ENCODE data around the gene ETS1.
"Not testable (repeated sequence)": the region's sequence is repeated elsewhere in the genome, so short reads cannot be mapped to it uniquely, and the experiment has no call there.

ETS1 gene

GRCh38 chr11:128453444-128454336 lies 133.7 kb downstream of the ETS1 start:
- no peak for DNase-seq (ENCODE audit: low read depth)
- no peak for TF ChIP-seq CTCF (IDR thresholded peaks at IDR 0.05; ENCODE audit: low read depth, low read length)
- TF ChIP-seq MAX (IDR thresholded peaks at IDR 0.05; ENCODE audit: low read depth, low read length) = no peak
- no peak for TF ChIP-seq POLR2A (IDR thresholded peaks at IDR 0.05; ENCODE audit: extremely low read depth, insufficient read length)
- no peak for TF ChIP-seq MYC (IDR thresholded peaks at IDR 0.05; ENCODE audit: low read depth, low read length)
- no peak overlapping the region for H3K4me3 ChIP-seq (ENCODE audit: low read depth, low read length)

- no peak for TF ChIP-seq MAX (IDR thresholded peaks at IDR 0.05; ENCODE audit: low read depth, low read length)
- no peak for TF ChIP-seq CTCF (IDR thresholded peaks at IDR 0.05; ENCODE audit: low read depth, low read length)
- no peak for TF ChIP-seq POLR2A (IDR thresholded peaks at IDR 0.05; ENCODE audit: extremely low read depth, insufficient read length)
- no peak for TF ChIP-seq MYC (IDR thresholded peaks at IDR 0.05; ENCODE audit: low read depth, low read length)
- DNase-seq (ENCODE audit: low read depth) = no peak
- no peak overlapping the region for H3K4me3 ChIP-seq (ENCODE audit: low read depth, low read length)
Measured at GRCh38 chr11:128451652-128452470, 135.5 kb downstream of the ETS1 start.

GRCh38 chr11:128450882-128451651 lies 136.3 kb downstream of the ETS1 start:
- H3K4me3 ChIP-seq (ENCODE audit: low read depth, low read length) = no peak overlapping the region
- no peak for DNase-seq (ENCODE audit: low read depth)
- TF ChIP-seq MAX (IDR thresholded peaks at IDR 0.05; ENCODE audit: low read depth, low read length) (no peak), MYC (IDR thresholded peaks at IDR 0.05; ENCODE audit: low read depth, low read length) (no peak), CTCF (IDR thresholded peaks at IDR 0.05; ENCODE audit: low read depth, low read length) (no peak), POLR2A (IDR thresholded peaks at IDR 0.05; ENCODE audit: extremely low read depth, insufficient read length) (no peak)

- H3K4me3 ChIP-seq (ENCODE audit: low read depth, low read length); DNase-seq (ENCODE audit: low read depth): not testable (repeated sequence)
Measured at GRCh38 chr11:128450425-128450824, 136.9 kb downstream of the ETS1 start.

- no peak for TF ChIP-seq MAX (IDR thresholded peaks at IDR 0.05; ENCODE audit: low read depth, low read length)
- no peak for TF ChIP-seq POLR2A (IDR thresholded peaks at IDR 0.05; ENCODE audit: extremely low read depth, insufficient read length)
- no peak for TF ChIP-seq MYC (IDR thresholded peaks at IDR 0.05; ENCODE audit: low read depth, low read length)
- DNase-seq (ENCODE audit: low read depth) = no peak
- no peak overlapping the region for H3K4me3 ChIP-seq (ENCODE audit: low read depth, low read length)
Measured at GRCh38 chr11:128448981-128449713, 138.2 kb downstream of the ETS1 start.

GRCh38 chr11:128448200-128448886 lies 139.0 kb downstream of the ETS1 start:
- no peak overlapping the region for H3K4me3 ChIP-seq (ENCODE audit: low read depth, low read length)
- TF ChIP-seq CTCF (IDR thresholded peaks at IDR 0.05; ENCODE audit: low read depth, low read length) (no peak), MYC (IDR thresholded peaks at IDR 0.05; ENCODE audit: low read depth, low read length) (no peak), MAX (IDR thresholded peaks at IDR 0.05; ENCODE audit: low read depth, low read length) (no peak), POLR2A (IDR thresholded peaks at IDR 0.05; ENCODE audit: extremely low read depth, insufficient read length) (no peak)
- DNase-seq (ENCODE audit: low read depth) = no peak
